Measurements from ENCODE around the gene P4HA2.

- peak in 4 of 5 experiments; percentile 11 to 62 (median 46) for TF ChIP-seq CTCF (IDR thresholded peaks at IDR 0.05)
- TF ChIP-seq POLR2A (IDR thresholded peaks at IDR 0.05): peak in 1 of 2 donors; percentile 64
- TF ChIP-seq EP300 (IDR thresholded peaks at IDR 0.05): peak in 1 of 2 donors; percentile 67
Observed at GRCh38 chr5:132227485-132228240, at the start of gene P4HA2.
